Nephron progenitor cell (in vitro differentiated cells): ENCODE data around the gene RERE.

Experiments
- DNase-seq: peaks from one replicate; pipeline ENCODE4 v3.0.0; 2021
- H3K27ac Mint-ChIP-seq: 2 replicates; pipeline ENCODE4 v1.8.0; 2021; ENCODE audit warnings: mild to moderate bottlenecking, moderate library complexity, mixed read lengths
- H3K27me3 Mint-ChIP-seq: 2 replicates; pipeline ENCODE4 v1.8.0; 2021; ENCODE audit warnings: mild to moderate bottlenecking, low read depth, mixed read lengths; ENCODE audit not compliant: poor library complexity
- H3K36me3 Mint-ChIP-seq: 2 replicates; pipeline ENCODE4 v1.8.0; 2021; ENCODE audit warnings: low read depth, mixed read lengths
- H3K4me1 Mint-ChIP-seq: 2 replicates; pipeline ENCODE4 v1.8.0; 2021; ENCODE audit warnings: mixed read lengths
- H3K4me3 Mint-ChIP-seq: 2 replicates; pipeline ENCODE4 v1.8.0; 2021; ENCODE audit warnings: mild to moderate bottlenecking, moderate library complexity, mixed read lengths
- H3K9me3 Mint-ChIP-seq: 2 replicates; pipeline ENCODE4 v1.8.0; 2021; ENCODE audit warnings: mild to moderate bottlenecking, moderate library complexity, mixed read lengths
- TF ChIP-seq, protein P1 (sequence below): fragments of 200-600 bp; sonication (generic); IDR thresholded peaks from 2 replicates; pipeline ENCODE4 v1.5.0; 2021; ENCODE audit warnings: antibody characterized with exemption

RERE gene

GRCh38 chr1:8641377-8641997 lies 176.0 kb downstream of the RERE start:
- no peak overlapping the region for H3K4me3 Mint-ChIP-seq
- TF ChIP-seq, protein P1, sequence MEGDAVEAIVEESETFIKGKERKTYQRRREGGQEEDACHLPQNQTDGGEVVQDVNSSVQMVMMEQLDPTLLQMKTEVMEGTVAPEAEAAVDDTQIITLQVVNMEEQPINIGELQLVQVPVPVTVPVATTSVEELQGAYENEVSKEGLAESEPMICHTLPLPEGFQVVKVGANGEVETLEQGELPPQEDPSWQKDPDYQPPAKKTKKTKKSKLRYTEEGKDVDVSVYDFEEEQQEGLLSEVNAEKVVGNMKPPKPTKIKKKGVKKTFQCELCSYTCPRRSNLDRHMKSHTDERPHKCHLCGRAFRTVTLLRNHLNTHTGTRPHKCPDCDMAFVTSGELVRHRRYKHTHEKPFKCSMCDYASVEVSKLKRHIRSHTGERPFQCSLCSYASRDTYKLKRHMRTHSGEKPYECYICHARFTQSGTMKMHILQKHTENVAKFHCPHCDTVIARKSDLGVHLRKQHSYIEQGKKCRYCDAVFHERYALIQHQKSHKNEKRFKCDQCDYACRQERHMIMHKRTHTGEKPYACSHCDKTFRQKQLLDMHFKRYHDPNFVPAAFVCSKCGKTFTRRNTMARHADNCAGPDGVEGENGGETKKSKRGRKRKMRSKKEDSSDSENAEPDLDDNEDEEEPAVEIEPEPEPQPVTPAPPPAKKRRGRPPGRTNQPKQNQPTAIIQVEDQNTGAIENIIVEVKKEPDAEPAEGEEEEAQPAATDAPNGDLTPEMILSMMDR, result no peak
- peaks cover 13% of the 10 kb centered on the region for H3K4me1 Mint-ChIP-seq
- H3K27me3 Mint-ChIP-seq, result no peaks in the 10 kb centered on the region
- no peak for DNase-seq
- H3K27ac Mint-ChIP-seq, result peak overlapping the region; percentile 69
- H3K36me3 Mint-ChIP-seq, result peaks cover 39% of the 10 kb centered on the region
- H3K9me3 Mint-ChIP-seq, result no peaks in the 10 kb centered on the region

DNA sequence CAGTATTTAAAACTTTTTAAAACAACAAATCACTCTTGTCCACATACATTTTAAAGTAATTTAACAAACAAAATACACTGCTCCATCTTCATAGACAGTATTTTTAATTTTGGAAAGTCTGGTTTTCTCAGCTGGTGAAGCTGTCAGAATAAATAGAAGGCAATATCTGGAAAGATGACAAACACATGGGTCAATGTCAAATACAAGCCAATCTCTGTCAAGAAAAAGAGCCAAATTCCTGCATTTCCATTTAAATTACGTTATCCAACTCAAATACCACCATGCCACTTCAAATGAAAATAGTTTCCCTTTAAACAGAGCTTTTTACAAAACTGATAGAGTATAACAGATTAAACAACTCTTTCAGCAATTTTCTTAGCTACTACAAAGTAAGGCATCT lies 176.5 kb downstream of the RERE start:
- Mint-ChIP-seq H3K27me3 (no peaks in the 10 kb centered on the region), H3K4me3 (no peak overlapping the region), H3K4me1 (peaks cover 11% of the 10 kb centered on the region), H3K36me3 (peaks cover 39% of the 10 kb centered on the region), H3K27ac (no peak overlapping the region), H3K9me3 (no peaks in the 10 kb centered on the region)
- TF ChIP-seq, protein P1, result no peak
- no peak for DNase-seq

- Mint-ChIP-seq H3K27me3 (no peaks in the 10 kb centered on the region), H3K4me1 (peaks cover 18% of the 10 kb centered on the region), H3K27ac (no peak overlapping the region), H3K36me3 (peaks cover 30% of the 10 kb centered on the region), H3K9me3 (no peaks in the 10 kb centered on the region), H3K4me3 (no peak overlapping the region)
- TF ChIP-seq, protein P1, result no peak
- DNase-seq, result no peak
Observed at GRCh38 chr1:8639148-8639547, 178.3 kb downstream of the RERE start.

- TF ChIP-seq, protein P1, result no peak
- H3K27ac Mint-ChIP-seq, result peak overlapping the region; percentile 37
- peaks cover 17% of the 10 kb centered on the region for H3K36me3 Mint-ChIP-seq
- no peaks in the 10 kb centered on the region for H3K27me3 Mint-ChIP-seq
- no peaks in the 10 kb centered on the region for H3K9me3 Mint-ChIP-seq
- no peak overlapping the region for H3K4me3 Mint-ChIP-seq
- peaks cover 59% of the 10 kb centered on the region for H3K4me1 Mint-ChIP-seq
- no peak for DNase-seq
Observed at GRCh38 chr1:8633741-8634501, 183.5 kb downstream of the RERE start.

- TF ChIP-seq, protein P1, result no peak
- Mint-ChIP-seq H3K27ac (peak overlapping the region; percentile 6), H3K36me3 (peaks cover 7% of the 10 kb centered on the region), H3K4me3 (no peak overlapping the region), H3K4me1 (peaks cover 68% of the 10 kb centered on the region), H3K27me3 (no peaks in the 10 kb centered on the region), H3K9me3 (no peaks in the 10 kb centered on the region)
- DNase-seq, result no peak
Observed at GRCh38 chr1:8632102-8632501, 185.3 kb downstream of the RERE start.
